ENCODE data around the gene ARNT2.

ARNT2 gene

GRCh38 chr15:80604583-80605575, 200.7 kb downstream of the ARNT2 start:
- DNase-seq = no peak

- no peak for DNase-seq
Measured at GRCh38 chr15:80605591-80606150, 201.5 kb downstream of the ARNT2 start.

GRCh38 chr15:80606511-80607071, 202.4 kb downstream of the ARNT2 start:
- no peak for DNase-seq

GRCh38 chr15:80607287-80607980, 203.3 kb downstream of the ARNT2 start:
- no peak for DNase-seq

GRCh38 chr15:80608688-80609087, 204.5 kb downstream of the ARNT2 start:
- no peak for DNase-seq

- no peak for DNase-seq
Measured at GRCh38 chr15:80609091-80609490, 204.9 kb downstream of the ARNT2 start.

GRCh38 chr15:80609512-80609946, 205.3 kb downstream of the ARNT2 start:
- no peak for DNase-seq

- no peak for DNase-seq
Measured at GRCh38 chr15:80611543-80612080, 207.4 kb downstream of the ARNT2 start.

- no peak for DNase-seq
Measured at GRCh38 chr15:80612118-80612823, 208.1 kb downstream of the ARNT2 start.

- DNase-seq = no peak
Measured at GRCh38 chr15:80613762-80614365, 209.7 kb downstream of the ARNT2 start.

GRCh38 chr15:80614711-80615360, 210.7 kb downstream of the ARNT2 start:
- DNase-seq = no peak

- DNase-seq = no peak
Measured at GRCh38 chr15:80615361-80615736, 211.2 kb downstream of the ARNT2 start.

GRCh38 chr15:80615783-80616391, 211.7 kb downstream of the ARNT2 start:
- DNase-seq = peak; percentile 65

GRCh38 chr15:80618685-80619400, 214.7 kb downstream of the ARNT2 start:
- DNase-seq = no peak

- DNase-seq = no peak
Measured at GRCh38 chr15:80619680-80620079, 215.5 kb downstream of the ARNT2 start.

- DNase-seq = no peak
Measured at GRCh38 chr15:80620141-80620540, 216.0 kb downstream of the ARNT2 start.

- DNase-seq = no peak
Measured at GRCh38 chr15:80620931-80621330, 216.7 kb downstream of the ARNT2 start.

- DNase-seq = no peak
Measured at GRCh38 chr15:80626643-80627120, 222.5 kb downstream of the ARNT2 start.

- no peak for DNase-seq
Measured at GRCh38 chr15:80629355-80629754, 225.2 kb downstream of the ARNT2 start.

GRCh38 chr15:80630981-80631380, 226.8 kb downstream of the ARNT2 start:
- DNase-seq = no peak
